Activated CD4-positive, alpha-beta memory T cell treated with anti-CD3 and anti-CD28 coated beads for 36 hours (primary cell): Measurements from ENCODE around the gene ATG2A. TPM values are rescaled to one million over a fixed set of nuclear protein-coding genes. Genes with fewer than 3 reads are reported as not detected.

Source experiments
- CTCF ChIA-PET: fragments of 350-600 bp; sonication (Branson Sonifier 250); formaldehyde crosslinking; loops from one replicate; lab custom pipeline; 2021; ENCODE audit warnings: antibody characterized with exemption, inconsistent platforms; lab: Charles Lee
- POLR2A ChIA-PET: fragments of 350-600 bp; sonication (Branson Sonifier 250); formaldehyde crosslinking; loops from one replicate; lab custom pipeline; 2021; ENCODE audit warnings: antibody characterized with exemption; lab: Charles Lee
- DNase-seq: peaks from one replicate; pipeline ENCODE4 v3.0.0-alpha.2; 2020
- H3K27ac Mint-ChIP-seq: one replicate; pipeline ENCODE4 v1.8.0; 2021; ENCODE audit warnings: mixed read lengths
- H3K27me3 Mint-ChIP-seq: one replicate; pipeline ENCODE4 v1.8.0; 2021; ENCODE audit warnings: mixed read lengths
- H3K36me3 Mint-ChIP-seq: one replicate; pipeline ENCODE4 v1.8.0; 2021; ENCODE audit warnings: mixed read lengths
- H3K4me1 Mint-ChIP-seq: one replicate; pipeline ENCODE4 v1.8.0; 2021; ENCODE audit warnings: low read depth, mixed read lengths
- H3K4me3 Mint-ChIP-seq: one replicate; pipeline ENCODE4 v1.8.0; 2021; ENCODE audit warnings: mild to moderate bottlenecking, mixed read lengths
- H3K9me3 Mint-ChIP-seq: one replicate; pipeline ENCODE4 v1.8.0; 2021; ENCODE audit warnings: mixed read lengths
- intact Hi-C: fragments of 100-400 bp; cut with micrococcal nuclease; formaldehyde crosslinking; loops from one replicate; pipeline ENCODE4 v1.15.1; 2023
- total RNA-seq, 2 experiments: library from RNA; stranded (reverse); gene quantifications; one replicate each; pipeline ENCODE4 v1.2.3, GENCODE V29; 2021

The ATG2A gene
- total RNA-seq, 2 experiments from 2014 or later, result 20.2 to 20.5 TPM

DNA sequence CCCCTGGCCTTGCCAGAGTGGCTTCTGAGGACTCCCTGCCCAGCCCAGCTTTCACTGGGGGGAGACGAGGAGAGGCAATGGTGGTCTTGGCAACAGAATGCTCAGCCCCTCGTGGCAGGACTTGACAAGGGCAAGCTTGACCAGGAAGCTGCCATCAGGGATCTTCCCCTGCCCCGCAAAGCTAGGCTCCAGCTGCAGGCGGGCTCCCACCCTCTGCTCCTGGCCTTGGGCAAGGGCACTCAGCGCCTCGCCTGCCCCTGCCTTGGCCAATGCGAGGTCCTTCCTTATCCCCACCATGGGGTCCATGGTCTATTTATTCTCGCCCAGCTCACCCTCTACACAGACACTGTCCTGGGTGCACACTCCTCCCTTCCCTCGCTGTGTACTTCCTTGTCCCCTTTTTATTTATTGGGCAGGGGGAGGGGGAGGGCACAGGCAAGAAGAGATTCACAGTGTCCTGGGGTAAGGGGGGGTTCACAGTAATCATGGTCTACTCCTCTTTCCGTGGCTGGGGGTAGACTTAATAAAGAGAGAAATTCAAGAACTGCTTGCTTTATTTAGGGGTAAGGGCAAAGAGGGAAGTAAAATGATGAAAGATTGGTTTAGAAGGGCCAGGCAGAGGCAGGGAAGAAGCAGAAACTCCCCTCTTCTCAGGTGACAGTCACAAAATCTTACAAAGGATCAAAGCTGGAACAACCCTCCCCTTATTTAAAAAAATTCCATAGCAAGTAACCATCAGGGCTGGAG is 17.1 kb upstream of the ATG2A start:
- Mint-ChIP-seq H3K9me3 (no peaks in the 10 kb centered on the region), H3K4me3 (no peak overlapping the region), H3K4me1 (peaks cover 3% of the 10 kb centered on the region), H3K27ac (no peak overlapping the region), H3K36me3 (peaks cover 5% of the 10 kb centered on the region), H3K27me3 (no peaks in the 10 kb centered on the region)
- CTCF ChIA-PET, result no interaction called here
- no peak for DNase-seq
- intact Hi-C loops, result no loop called here
- POLR2A ChIA-PET, result no interaction called here

DNA sequence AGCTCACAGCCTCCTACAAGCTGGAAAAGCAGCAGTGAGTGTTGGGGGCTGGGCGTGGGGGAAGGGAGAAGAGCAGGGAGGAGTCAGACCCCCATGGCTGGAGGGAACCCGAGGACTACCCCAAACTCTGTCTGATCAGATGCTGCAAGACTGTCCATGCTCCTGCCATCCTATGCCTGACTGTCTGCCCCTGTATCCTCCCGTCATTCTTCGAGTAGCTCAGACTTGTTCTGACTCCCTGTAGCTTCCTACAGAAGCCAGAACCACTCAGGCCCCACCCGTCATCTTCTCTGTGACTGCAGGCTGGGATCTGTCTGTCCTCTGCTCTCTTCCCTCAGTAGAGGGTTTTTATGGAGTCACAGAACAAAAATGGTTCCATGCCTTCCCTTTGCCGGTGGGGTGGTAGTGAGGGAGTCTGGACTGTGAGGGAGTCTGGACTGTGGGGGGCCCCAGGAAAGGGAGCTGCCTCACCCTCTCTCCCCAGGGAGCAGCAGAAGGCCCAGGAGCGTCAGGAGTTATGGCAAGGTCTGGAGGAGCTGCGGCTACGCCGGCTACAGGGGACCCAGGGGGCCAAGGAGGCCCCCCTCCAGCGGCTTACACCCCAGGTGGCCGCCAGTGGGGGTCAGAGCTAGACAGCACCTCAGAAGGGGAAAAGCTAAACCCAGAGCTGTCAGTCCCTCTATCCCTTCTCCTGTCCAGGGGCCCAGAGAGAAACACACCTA is 16.4 kb upstream of the ATG2A start:
- ChIA-PET CTCF (interaction anchor here (0.7 kb wide), 1 partner anchor 81 kb away, joined by 3 read pairs; the partner anchor contains the start of gene ARL2), POLR2A (no interaction called here)
- Mint-ChIP-seq H3K9me3 (no peaks in the 10 kb centered on the region), H3K27ac (no peak overlapping the region), H3K4me3 (no peak overlapping the region), H3K27me3 (no peaks in the 10 kb centered on the region), H3K4me1 (peaks cover 3% of the 10 kb centered on the region), H3K36me3 (peaks cover 5% of the 10 kb centered on the region)
- intact Hi-C loops, result no loop called here
- no peak for DNase-seq

DNA sequence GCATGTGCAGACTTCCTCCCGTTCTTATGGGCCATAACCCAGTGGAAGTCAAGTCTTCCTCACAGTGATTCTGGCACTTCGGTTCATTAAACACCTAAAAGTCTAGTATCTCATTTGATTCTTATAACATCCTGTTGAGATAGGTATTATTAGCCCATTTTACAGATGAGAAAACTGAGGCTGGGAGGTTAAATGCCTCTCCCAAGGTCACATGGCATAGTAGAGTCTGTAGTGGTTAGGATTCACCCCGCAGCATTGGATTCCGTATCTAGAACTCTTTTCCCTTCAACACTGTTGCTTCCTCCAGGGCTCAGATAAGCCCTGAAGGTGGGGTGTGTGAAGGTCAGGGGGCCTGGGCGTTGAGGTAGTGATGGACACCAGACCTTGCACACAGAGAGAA is 15.3 kb upstream of the ATG2A start:
- no peak for DNase-seq
- intact Hi-C loops, result no loop called here
- no peak overlapping the region for H3K4me3 Mint-ChIP-seq
- peaks cover 7% of the 10 kb centered on the region for H3K36me3 Mint-ChIP-seq
- no peaks in the 10 kb centered on the region for H3K9me3 Mint-ChIP-seq
- ChIA-PET CTCF (no interaction called here), POLR2A (no interaction called here)
- H3K27me3 Mint-ChIP-seq, result no peaks in the 10 kb centered on the region
- no peak overlapping the region for H3K27ac Mint-ChIP-seq
- peaks cover 3% of the 10 kb centered on the region for H3K4me1 Mint-ChIP-seq

DNA sequence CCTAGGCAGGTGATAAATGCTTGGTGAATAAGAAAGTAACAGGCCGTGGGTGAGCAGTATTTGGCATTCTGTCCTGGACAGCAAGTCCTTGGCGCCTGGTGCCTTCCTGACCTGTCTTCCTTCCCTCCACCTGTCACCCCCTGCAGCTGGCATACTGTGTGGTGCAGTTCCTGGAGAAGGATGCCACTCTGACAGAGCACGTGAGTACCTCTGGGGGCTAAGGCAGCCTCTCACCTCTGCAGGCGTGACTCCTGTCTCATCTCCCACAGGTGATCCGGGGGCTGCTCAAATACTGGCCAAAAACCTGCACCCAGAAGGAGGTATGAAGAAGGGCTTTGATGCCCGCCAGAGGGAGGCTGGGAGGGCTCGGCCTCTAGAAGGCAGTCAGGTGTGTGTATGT is 14.3 kb upstream of the ATG2A start:
- Mint-ChIP-seq H3K4me3 (no peak overlapping the region), H3K9me3 (no peaks in the 10 kb centered on the region), H3K27me3 (no peaks in the 10 kb centered on the region), H3K27ac (no peak overlapping the region), H3K4me1 (peaks cover under 1% of the 10 kb centered on the region), H3K36me3 (peaks cover 7% of the 10 kb centered on the region)
- ChIA-PET CTCF (no interaction called here), POLR2A (no interaction called here)
- intact Hi-C loops, result no loop called here
- no peak for DNase-seq

DNA sequence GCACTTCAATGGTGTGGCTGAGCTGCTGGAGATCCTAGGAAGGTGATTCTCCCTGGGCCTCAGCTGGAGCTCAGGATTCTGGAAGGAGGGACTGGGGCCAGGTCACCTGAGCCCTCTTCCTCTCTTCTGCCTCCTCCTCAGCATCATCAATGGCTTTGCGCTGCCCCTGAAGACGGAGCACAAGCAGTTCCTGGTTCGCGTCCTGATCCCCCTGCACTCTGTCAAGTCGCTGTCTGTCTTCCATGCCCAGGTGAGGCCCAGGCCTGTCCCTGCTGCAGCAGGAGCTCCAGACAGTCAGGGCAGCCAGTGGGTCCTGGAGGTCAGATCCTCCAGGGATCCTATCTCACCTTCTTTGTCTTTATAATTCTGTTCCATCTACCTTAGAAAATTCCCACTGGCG is 13.3 kb upstream of the ATG2A start:
- Mint-ChIP-seq H3K9me3 (no peaks in the 10 kb centered on the region), H3K4me1 (peaks cover 2% of the 10 kb centered on the region), H3K27me3 (no peaks in the 10 kb centered on the region), H3K4me3 (no peak overlapping the region), H3K27ac (no peak overlapping the region), H3K36me3 (peaks cover 7% of the 10 kb centered on the region)
- ChIA-PET POLR2A (no interaction called here), CTCF (no interaction called here)
- intact Hi-C loops, result no loop called here
- DNase-seq, result no peak

DNA sequence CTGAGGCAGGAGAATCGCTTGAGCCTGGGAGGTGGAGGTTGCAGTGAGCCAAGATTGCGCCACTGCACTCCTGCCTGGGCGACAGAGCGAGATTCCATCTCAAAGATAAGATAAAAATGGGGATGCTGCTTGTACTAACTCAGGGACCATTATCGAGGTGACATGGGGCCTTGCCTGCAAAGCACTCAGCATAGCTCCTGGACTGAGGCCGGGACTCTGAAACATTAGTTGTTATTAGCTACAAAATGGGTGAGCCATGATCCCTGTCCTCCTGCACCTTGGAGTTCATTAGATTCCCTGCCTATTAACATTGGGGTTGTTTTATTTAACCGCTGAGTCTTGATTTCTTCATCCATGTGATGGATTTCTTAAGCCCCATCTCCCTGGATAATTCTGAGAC is 12.6 kb upstream of the ATG2A start:
- ChIA-PET POLR2A (no interaction called here), CTCF (no interaction called here)
- H3K27ac Mint-ChIP-seq, result no peak overlapping the region

DNA sequence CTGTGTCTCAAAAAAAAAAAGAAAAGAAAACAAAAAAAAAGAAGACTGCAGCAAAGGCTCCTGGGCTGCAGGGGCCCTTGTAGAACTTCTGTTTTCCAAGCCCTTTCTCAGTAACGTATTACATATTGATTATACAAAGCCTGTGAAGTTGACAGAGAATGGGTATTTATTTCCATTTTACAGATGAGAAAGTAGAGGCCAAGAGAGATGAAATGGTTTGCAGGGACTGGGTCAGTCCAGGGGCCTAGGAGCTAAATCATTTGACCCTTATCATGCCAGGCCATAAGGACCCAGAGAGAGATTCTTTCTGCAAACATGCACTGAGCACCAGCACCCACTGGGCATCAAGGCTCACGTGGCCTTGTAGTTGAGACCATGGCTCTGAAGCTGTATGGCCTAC is 11.9 kb upstream of the ATG2A start:
- Mint-ChIP-seq H3K27me3 (no peaks in the 10 kb centered on the region), H3K36me3 (peaks cover 7% of the 10 kb centered on the region), H3K27ac (no peak overlapping the region)

More for the DNA sequence above, 12.6 kb upstream of the ATG2A start:
- intact Hi-C loops, result no loop called here
- H3K4me1 Mint-ChIP-seq, result peaks cover 7% of the 10 kb centered on the region
- no peak overlapping the region for H3K4me3 Mint-ChIP-seq
- no peak for DNase-seq
- no peaks in the 10 kb centered on the region for H3K9me3 Mint-ChIP-seq
- H3K36me3 Mint-ChIP-seq, result peaks cover 7% of the 10 kb centered on the region
- no peaks in the 10 kb centered on the region for H3K27me3 Mint-ChIP-seq

DNA sequence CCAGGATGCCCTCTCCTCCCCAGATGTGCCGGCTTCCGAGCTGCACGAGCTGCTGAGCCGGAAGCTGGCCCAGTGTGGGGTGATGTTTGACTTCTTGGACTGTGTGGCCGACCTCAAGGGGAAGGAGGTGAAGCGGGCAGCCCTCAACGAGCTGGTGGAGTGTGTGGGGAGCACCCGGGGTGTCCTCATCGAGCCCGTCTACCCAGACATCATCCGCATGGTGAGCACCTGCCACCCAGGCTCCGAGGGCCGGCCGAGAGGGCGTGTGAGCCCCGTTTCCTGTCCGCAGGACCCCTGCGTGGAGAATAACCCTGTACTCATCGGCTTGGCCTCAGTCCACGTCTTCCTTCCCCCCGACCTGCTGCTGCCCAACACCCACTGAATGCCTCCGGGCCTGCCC is 9.7 kb upstream of the ATG2A start:
- no peaks in the 10 kb centered on the region for H3K9me3 Mint-ChIP-seq

More for the DNA sequence above, 11.9 kb upstream of the ATG2A start:
- ChIA-PET POLR2A (no interaction called here), CTCF (no interaction called here)
- no peaks in the 10 kb centered on the region for H3K9me3 Mint-ChIP-seq
- H3K4me3 Mint-ChIP-seq, result no peak overlapping the region
- intact Hi-C loops, result no loop called here
- peaks cover 12% of the 10 kb centered on the region for H3K4me1 Mint-ChIP-seq
- no peak for DNase-seq

DNA sequence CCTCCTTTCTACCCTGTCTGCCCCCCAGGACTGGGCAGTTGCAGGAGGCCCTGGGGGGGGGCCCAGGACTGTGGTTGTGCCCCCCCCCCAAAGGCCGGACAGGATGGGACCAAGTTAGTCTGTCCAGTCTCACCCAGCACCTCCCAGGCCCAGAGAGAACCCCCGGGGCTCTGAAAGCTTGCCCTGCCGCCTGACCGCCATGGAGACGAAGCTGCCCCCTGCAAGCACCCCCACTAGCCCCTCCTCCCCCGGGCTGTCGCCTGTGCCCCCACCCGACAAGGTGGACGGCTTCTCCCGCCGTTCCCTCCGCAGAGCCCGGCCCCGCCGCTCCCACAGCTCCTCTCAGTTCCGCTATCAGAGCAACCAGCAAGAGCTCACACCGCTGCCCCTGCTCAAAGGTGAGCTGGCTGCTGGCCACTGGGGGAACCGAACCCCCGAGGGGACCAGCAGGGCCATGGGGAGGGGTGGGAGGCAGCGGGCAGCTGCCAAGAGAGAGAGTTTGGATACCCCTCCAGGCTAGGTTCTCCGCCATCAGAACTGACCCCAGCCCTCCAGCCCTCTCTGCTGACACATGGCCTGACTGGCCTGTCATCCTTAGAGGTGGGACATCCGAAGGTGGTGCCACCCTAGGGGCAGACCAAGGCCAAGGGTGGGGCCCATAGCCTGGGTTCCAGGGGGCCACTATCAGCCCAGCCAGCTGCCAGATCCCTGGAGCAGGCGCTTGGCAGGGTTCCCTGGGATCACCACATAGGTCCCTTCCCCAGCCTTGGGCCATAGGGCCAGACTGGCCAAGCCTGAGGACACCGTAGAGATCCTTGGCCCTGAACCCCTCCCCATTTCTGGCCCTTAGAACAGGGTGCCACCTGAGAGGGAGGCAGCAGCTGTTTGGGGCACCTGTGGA is 8.8 kb upstream of the ATG2A start:
- POLR2A ChIA-PET, result interaction anchor here (1.7 to 2.1 kb wide), 3 partner anchors 47 to 88 kb away, joined by 5 to 7 read pairs (median 6); partner anchors contain the start of genes ARL2 and EHD1
- Mint-ChIP-seq H3K4me1 (peaks cover 15% of the 10 kb centered on the region), H3K9me3 (no peaks in the 10 kb centered on the region), H3K27ac (no peak overlapping the region), H3K4me3 (peak overlapping the region; percentile 85), H3K36me3 (peaks cover 5% of the 10 kb centered on the region), H3K27me3 (no peaks in the 10 kb centered on the region)
- CTCF ChIA-PET, result interaction anchor here (2.0 kb wide), 1 partner anchor 88 kb away, joined by 11 read pairs; the partner anchor contains the start of gene ARL2
- intact Hi-C loops, result loop anchor here (1.0 kb wide), 1 partner anchor 8 kb away; the partner anchor contains the start of gene ATG2A
- no peak for DNase-seq

More for the DNA sequence above, 9.7 kb upstream of the ATG2A start:
- CTCF ChIA-PET, result interaction anchor here (0.6 to 1.0 kb wide), 3 partner anchors 35 to 112 kb away, joined by 3 read pairs; no protein-coding TSS in a partner anchor
- H3K27me3 Mint-ChIP-seq, result no peaks in the 10 kb centered on the region
- H3K4me1 Mint-ChIP-seq, result peaks cover 15% of the 10 kb centered on the region
- POLR2A ChIA-PET, result no interaction called here
- peaks cover 7% of the 10 kb centered on the region for H3K36me3 Mint-ChIP-seq
- DNase-seq, result no peak
- H3K4me3 Mint-ChIP-seq, result no peak overlapping the region
- H3K27ac Mint-ChIP-seq, result no peak overlapping the region
- intact Hi-C loops, result no loop called here

DNA sequence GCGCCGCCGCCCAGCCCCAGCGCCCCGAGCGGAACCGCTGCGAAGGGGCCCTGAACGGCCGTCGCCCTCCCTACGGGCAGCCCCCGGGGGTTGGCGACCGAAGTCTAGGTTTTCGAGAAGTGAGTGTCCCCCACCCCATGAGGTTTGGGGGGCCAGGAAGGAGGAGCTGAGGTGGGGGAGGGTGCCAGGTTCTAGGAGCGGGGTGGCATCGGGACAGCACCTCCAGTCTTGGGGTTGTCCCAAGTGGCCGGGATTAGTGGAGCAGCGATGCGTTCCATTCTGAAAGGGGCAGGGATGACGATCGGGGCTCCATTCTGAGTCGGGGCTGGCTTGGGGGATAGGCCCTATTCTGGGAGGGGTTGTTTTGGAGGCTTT is 7.9 kb upstream of the ATG2A start:
- DNase-seq, result peak; percentile 42
- no peaks in the 10 kb centered on the region for H3K9me3 Mint-ChIP-seq
- H3K36me3 Mint-ChIP-seq, result peaks cover 2% of the 10 kb centered on the region
- H3K27me3 Mint-ChIP-seq, result no peaks in the 10 kb centered on the region
- peak overlapping the region; percentile 85 for H3K4me3 Mint-ChIP-seq
- CTCF ChIA-PET, result interaction anchor here (1.1 to 2.0 kb wide), 2 partner anchors 88 to 89 kb away, joined by 3 to 11 read pairs; partner anchors contain the start of gene ARL2
- H3K4me1 Mint-ChIP-seq, result peaks cover 15% of the 10 kb centered on the region
- peak overlapping the region; percentile 8 for H3K27ac Mint-ChIP-seq
- POLR2A ChIA-PET, result interaction anchor here (1.3 to 2.1 kb wide), 5 partner anchors 46 to 197 kb away, joined by 4 to 7 read pairs (median 6); partner anchors contain the start of genes ARL2, EHD1, FAU and MRPL49
- intact Hi-C loops, result loop anchor here (1.0 kb wide), 3 partner anchors 8 to 102 kb away; partner anchors contain the start of genes ARL2, ATG2A and SNX15
